KOPT-K1 (cell line): ENCODE data around the gene CMTR2.

Source experiments
- H3K27ac ChIP-seq: fragments of 200-600 bp; sonication (generic); 2 replicates; pipeline ENCODE4 v1.5.1; 2016; ENCODE audit warnings: antibody characterized with exemption, mild to moderate bottlenecking, low read depth, low read length; ENCODE audit not compliant: poor library complexity, severe bottlenecking
- H3K36me3 ChIP-seq: fragments of 200-600 bp; sonication (generic); 2 replicates; pipeline ENCODE4 v1.5.1; 2017; ENCODE audit warnings: antibody characterized with exemption, mild to moderate bottlenecking, low read length, moderate library complexity; ENCODE audit not compliant: insufficient read depth
- H3K9me3 ChIP-seq: fragments of 200-600 bp; sonication (generic); 2 replicates; pipeline ENCODE4 v1.5.1; 2017; ENCODE audit warnings: antibody characterized with exemption, low read length, mild to moderate bottlenecking; ENCODE audit not compliant: insufficient read depth, poor library complexity, severe bottlenecking

CMTR2 gene

GRCh38 chr16:71254832-71255525, 34.2 kb downstream of the CMTR2 start:
- Histone ChIP-seq H3K9me3 (no peaks in the 10 kb centered on the region), H3K36me3 (no peaks in the 10 kb centered on the region), H3K27ac (no peak overlapping the region)

GRCh38 chr16:71250461-71251235, 38.6 kb downstream of the CMTR2 start:
- Histone ChIP-seq H3K9me3 (no peaks in the 10 kb centered on the region), H3K27ac (no peak overlapping the region), H3K36me3 (no peaks in the 10 kb centered on the region)

- H3K27ac ChIP-seq: no peak overlapping the region
These were observed 39.8 kb downstream of the CMTR2 start for GRCh38 chr16:71249399-71249798.

GRCh38 chr16:71247478-71247877, 41.7 kb downstream of the CMTR2 start:
- H3K36me3 ChIP-seq: no peaks in the 10 kb centered on the region
- H3K27ac ChIP-seq: no peak overlapping the region
- H3K9me3 ChIP-seq: no peaks in the 10 kb centered on the region

More at GRCh38 chr16:71249399-71249798, 39.8 kb downstream of the CMTR2 start:
- H3K9me3 ChIP-seq: no peaks in the 10 kb centered on the region
- H3K36me3 ChIP-seq: no peaks in the 10 kb centered on the region

DNA sequence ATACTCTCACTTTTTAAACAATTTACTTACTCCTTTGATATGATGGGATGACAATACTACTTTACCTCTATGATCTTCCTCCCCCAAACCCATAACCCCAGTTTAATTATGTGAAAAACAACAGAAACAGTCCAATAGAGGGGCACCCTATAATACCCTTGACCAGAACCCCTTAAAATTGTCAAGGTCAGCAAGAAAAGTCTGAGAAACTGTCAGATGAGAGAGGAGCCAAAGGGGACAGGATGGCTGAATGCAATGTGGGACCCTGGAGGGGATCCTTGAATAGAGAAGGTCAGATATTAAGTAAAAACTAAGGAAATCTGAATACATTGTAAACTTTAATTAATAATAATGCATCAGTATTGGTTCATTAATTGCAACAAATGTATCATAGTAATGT, 42.9 kb downstream of the CMTR2 start:
- H3K9me3 ChIP-seq: no peaks in the 10 kb centered on the region
- H3K36me3 ChIP-seq: no peaks in the 10 kb centered on the region
- H3K27ac ChIP-seq: no peak overlapping the region

DNA sequence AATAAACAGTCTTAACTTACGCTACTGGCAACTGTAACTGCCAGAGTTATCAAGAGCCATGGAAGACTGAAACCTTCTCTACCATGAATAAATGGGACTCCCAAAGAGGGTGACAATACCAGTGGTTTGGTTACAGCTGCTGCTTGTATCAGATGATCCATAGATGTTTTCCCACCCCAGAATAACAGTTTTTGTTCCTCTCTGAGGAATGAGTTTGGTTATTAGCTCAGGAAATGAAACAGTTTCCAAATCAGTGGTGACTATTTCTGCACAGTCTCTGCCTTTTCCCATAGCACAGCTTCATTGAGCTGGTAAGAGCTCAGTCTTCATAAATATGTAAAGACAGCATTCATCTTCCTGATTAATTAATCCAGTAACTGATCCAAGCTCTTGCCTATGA, 44.7 kb downstream of the CMTR2 start:
- no peak overlapping the region for H3K27ac ChIP-seq
- no peaks in the 10 kb centered on the region for H3K9me3 ChIP-seq
- H3K36me3 ChIP-seq: no peaks in the 10 kb centered on the region

DNA sequence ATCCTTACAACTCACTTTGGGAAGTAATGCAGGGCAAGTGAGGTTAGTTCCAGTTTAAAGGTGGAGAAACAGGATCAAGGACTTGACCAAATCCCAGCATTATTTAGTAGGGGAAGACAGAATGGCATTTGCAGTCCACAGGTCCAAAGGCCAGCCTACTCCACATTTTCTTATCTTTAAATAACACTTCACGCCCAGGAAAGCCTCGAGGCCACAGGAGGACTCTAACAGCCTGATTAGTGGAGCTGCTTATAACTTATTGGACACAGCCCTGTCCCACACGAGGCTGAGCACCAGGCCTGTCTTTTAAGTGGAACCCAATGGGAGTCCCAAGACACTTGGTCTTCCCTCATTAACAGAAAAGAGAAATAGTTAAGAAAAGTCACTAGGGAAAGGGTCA, 46.6 kb downstream of the CMTR2 start:
- Histone ChIP-seq H3K36me3 (no peaks in the 10 kb centered on the region), H3K27ac (no peak overlapping the region), H3K9me3 (peaks cover under 1% of the 10 kb centered on the region)

- H3K9me3 ChIP-seq: peaks cover 6% of the 10 kb centered on the region
- no peaks in the 10 kb centered on the region for H3K36me3 ChIP-seq
- H3K27ac ChIP-seq: no peak overlapping the region
These were observed 47.2 kb downstream of the CMTR2 start for GRCh38 chr16:71242036-71242435.
